Ascending aorta (tissue), 2 donors: ENCODE data around the gene KIAA1671. TPM values are rescaled to one million over a fixed set of nuclear protein-coding genes. Genes with fewer than 3 reads are reported as not detected.

Source experiments
- DNase-seq, 2 donors: peaks; one replicate each; pipeline ENCODE4 v3.0.0-alpha.2; 2019; ENCODE audit warnings: low spot score in 2 of 2
- H3K27ac ChIP-seq, 2 donors: fragments of 200-600 bp; sonication (generic); one replicate each; pipeline ENCODE4 v1.5.1; 2016 to 2017; ENCODE audit warnings: mild to moderate bottlenecking in 1 of 2
- H3K27me3 ChIP-seq: fragments of 200-600 bp; sonication (generic); one replicate; pipeline ENCODE4 v1.5.1; 2017
- H3K36me3 ChIP-seq, 2 donors: fragments of 200-600 bp; sonication (generic); one replicate each; pipeline ENCODE4 v1.5.1; 2016
- H3K4me1 ChIP-seq, 2 donors: fragments of 200-600 bp; sonication (generic); one replicate each; pipeline ENCODE4 v1.5.1; 2016 to 2017; ENCODE audit warnings: mild to moderate bottlenecking in 1 of 2
- H3K4me3 ChIP-seq, 2 donors: fragments of 200-600 bp; sonication (generic); one replicate each; pipeline ENCODE4 v1.5.1; 2016 to 2017; ENCODE audit warnings: mild to moderate bottlenecking in 1 of 2
- H3K9me3 ChIP-seq, 2 donors: fragments of 200-600 bp; sonication (generic); one replicate each; pipeline ENCODE4 v1.5.1; 2016
- intact Hi-C: fragments of 100-400 bp; cut with DNase I; formaldehyde crosslinking; loops from one replicate; pipeline ENCODE4 v1.15.1; 2023
- total RNA-seq: library from RNA; depleted of rRNA; stranded (reverse); fragments of >200 nt; gene quantifications from one replicate; pipeline ENCODE4 v1.1.0, GENCODE V29; 2016
- TF ChIP-seq, protein P1 (sequence below), 3 experiments: fragments of 200-600 bp in 2 of 3; fragments of 450-650 bp in 1 of 3; sonication (generic) in 2 of 3; IDR thresholded peaks; one replicate each; pipeline ENCODE4 v1.5.1; 2016 to 2019; ENCODE audit warnings: antibody characterized with exemption in 3 of 3, mild to moderate bottlenecking in 1 of 3, moderate library complexity in 1 of 3

Gene KIAA1671
- total RNA-seq, 1 donor from 2014 or later = 79.0 TPM

GRCh38 chr22:25100948-25101347 is 148.4 kb downstream of the KIAA1671 start:
- Histone ChIP-seq H3K4me1 (peaks cover 16 to 51% of the 10 kb centered on the region in 2 donors), H3K27ac (peak overlapping the region; percentile 82 to 91), H3K27me3 (no peaks in the 10 kb centered on the region), H3K4me3 (no peak overlapping the region), H3K9me3 (no peaks in the 10 kb centered on the region), H3K36me3 (no peaks in the 10 kb centered on the region)
- intact Hi-C loops = no loop called here
- no peak for DNase-seq
- TF ChIP-seq, protein P1, sequence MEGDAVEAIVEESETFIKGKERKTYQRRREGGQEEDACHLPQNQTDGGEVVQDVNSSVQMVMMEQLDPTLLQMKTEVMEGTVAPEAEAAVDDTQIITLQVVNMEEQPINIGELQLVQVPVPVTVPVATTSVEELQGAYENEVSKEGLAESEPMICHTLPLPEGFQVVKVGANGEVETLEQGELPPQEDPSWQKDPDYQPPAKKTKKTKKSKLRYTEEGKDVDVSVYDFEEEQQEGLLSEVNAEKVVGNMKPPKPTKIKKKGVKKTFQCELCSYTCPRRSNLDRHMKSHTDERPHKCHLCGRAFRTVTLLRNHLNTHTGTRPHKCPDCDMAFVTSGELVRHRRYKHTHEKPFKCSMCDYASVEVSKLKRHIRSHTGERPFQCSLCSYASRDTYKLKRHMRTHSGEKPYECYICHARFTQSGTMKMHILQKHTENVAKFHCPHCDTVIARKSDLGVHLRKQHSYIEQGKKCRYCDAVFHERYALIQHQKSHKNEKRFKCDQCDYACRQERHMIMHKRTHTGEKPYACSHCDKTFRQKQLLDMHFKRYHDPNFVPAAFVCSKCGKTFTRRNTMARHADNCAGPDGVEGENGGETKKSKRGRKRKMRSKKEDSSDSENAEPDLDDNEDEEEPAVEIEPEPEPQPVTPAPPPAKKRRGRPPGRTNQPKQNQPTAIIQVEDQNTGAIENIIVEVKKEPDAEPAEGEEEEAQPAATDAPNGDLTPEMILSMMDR (IDR thresholded peaks at IDR 0.05) = no peak

- Histone ChIP-seq H3K27ac (peak overlapping the region; percentile 82 to 91), H3K9me3 (no peaks in the 10 kb centered on the region), H3K27me3 (no peaks in the 10 kb centered on the region), H3K4me3 (no peak overlapping the region), H3K36me3 (no peaks in the 10 kb centered on the region), H3K4me1 (peaks cover 16 to 51% of the 10 kb centered on the region in 2 donors)
- no peak for DNase-seq
- TF ChIP-seq, protein P1 (IDR thresholded peaks at IDR 0.05) = no peak
- intact Hi-C loops = no loop called here
Measured at GRCh38 chr22:25101501-25101900, 149.0 kb downstream of the KIAA1671 start.

- Histone ChIP-seq H3K9me3 (no peaks in the 10 kb centered on the region), H3K27me3 (no peaks in the 10 kb centered on the region), H3K36me3 (no peaks in the 10 kb centered on the region), H3K4me3 (no peak overlapping the region), H3K4me1 (peaks cover 16 to 51% of the 10 kb centered on the region in 2 donors), H3K27ac (peak overlapping the region; percentile 82 to 91)
- DNase-seq = no peak
- TF ChIP-seq, protein P1 (IDR thresholded peaks at IDR 0.05) = no peak
- intact Hi-C loops = no loop called here
Measured at GRCh38 chr22:25101986-25102385, 149.5 kb downstream of the KIAA1671 start.

- TF ChIP-seq, protein P1 (IDR thresholded peaks at IDR 0.05) = no peak
- Histone ChIP-seq H3K27me3 (no peaks in the 10 kb centered on the region), H3K4me3 (no peak overlapping the region), H3K4me1 (peaks cover 16 to 48% of the 10 kb centered on the region in 2 donors), H3K27ac (peak overlapping the region; percentile 82 to 91), H3K36me3 (no peaks in the 10 kb centered on the region), H3K9me3 (no peaks in the 10 kb centered on the region)
- DNase-seq = no peak
- intact Hi-C loops = no loop called here
Measured at GRCh38 chr22:25102722-25103121, 150.2 kb downstream of the KIAA1671 start.

GRCh38 chr22:25104367-25104766 is 151.9 kb downstream of the KIAA1671 start:
- intact Hi-C loops = no loop called here
- peaks cover 6 to 32% of the 10 kb centered on the region in 2 donors for H3K4me1 ChIP-seq
- peaks cover 0 to 10% of the 10 kb centered on the region in 2 donors for H3K36me3 ChIP-seq
- no peaks in the 10 kb centered on the region for H3K27me3 ChIP-seq
- TF ChIP-seq, protein P1 (IDR thresholded peaks at IDR 0.05) = no peak
- H3K27ac ChIP-seq = peak overlapping the region; percentile 51 to 91
- no peaks in the 10 kb centered on the region for H3K9me3 ChIP-seq
- H3K4me3 ChIP-seq = no peak overlapping the region
- no peak for DNase-seq
